Hepatocyte (in vitro differentiated cells): ENCODE measurements around the gene TMEM87A. TPM values are rescaled to one million over a fixed set of nuclear protein-coding genes. Genes with fewer than 3 reads are reported as not detected.

Experiments
- DNase-seq: peaks from one replicate; pipeline ENCODE4 v3.0.0-alpha.2; 2016; ENCODE audit warnings: low spot score
- H2AFZ ChIP-seq: fragments of 200-600 bp; sonication (generic); 2 replicates; pipeline ENCODE4 v1.6.0; 2016; ENCODE audit warnings: antibody characterized with exemption, mild to moderate bottlenecking
- H3K27ac ChIP-seq: fragments of 200-600 bp; sonication (generic); 2 replicates; pipeline ENCODE4 v1.5.1; 2016; ENCODE audit warnings: mild to moderate bottlenecking
- H3K27me3 ChIP-seq: fragments of 200-600 bp; sonication (generic); 2 replicates; pipeline ENCODE4 v1.6.1; 2016
- H3K36me3 ChIP-seq: fragments of 200-600 bp; sonication (generic); replicated peaks from 2 replicates; pipeline ENCODE4 v1.5.1; 2016; ENCODE audit warnings: low read depth; ENCODE audit not compliant: insufficient read depth
- H3K4me1 ChIP-seq: fragments of 200-600 bp; sonication (generic); 2 replicates; pipeline ENCODE4 v1.5.1; 2016; ENCODE audit warnings: mild to moderate bottlenecking, moderate library complexity; ENCODE audit not compliant: insufficient read depth
- H3K4me2 ChIP-seq: fragments of 200-600 bp; sonication (generic); 2 replicates; pipeline ENCODE4 v1.6.0; 2016
- H3K4me3 ChIP-seq: fragments of 200-600 bp; sonication (generic); 2 replicates; pipeline ENCODE4 v1.5.1; 2016; ENCODE audit warnings: mild to moderate bottlenecking
- H3K79me2 ChIP-seq: fragments of 200-600 bp; sonication (generic); 2 replicates; pipeline ENCODE4 v1.6.0; 2017; ENCODE audit warnings: mild to moderate bottlenecking
- H3K9me2 ChIP-seq: fragments of 200-600 bp; sonication (generic); replicated peaks from 2 replicates; pipeline ENCODE4 v1.6.0; 2017; ENCODE audit warnings: mild to moderate bottlenecking; ENCODE audit not compliant: insufficient read depth
- H3K9me3 ChIP-seq: fragments of 200-600 bp; sonication (generic); 2 replicates; pipeline ENCODE4 v1.5.1; 2016; ENCODE audit warnings: low read depth, mild to moderate bottlenecking
- H4K20me1 ChIP-seq: fragments of 200-600 bp; sonication (generic); 2 replicates; pipeline ENCODE4 v1.6.0; 2016; ENCODE audit warnings: mild to moderate bottlenecking; ENCODE audit not compliant: insufficient read depth, poor library complexity, severe bottlenecking
- EZH2 ChIP-seq: fragments of 200-600 bp; sonication (generic); IDR thresholded peaks from 2 replicates; pipeline ENCODE4 v1.6.1; 2016; ENCODE audit warnings: antibody characterized with exemption, mild to moderate bottlenecking, borderline replicate concordance
- EZH2phosphoT487 ChIP-seq: fragments of 200-600 bp; sonication (generic); IDR thresholded peaks from one replicate; pipeline ENCODE4 v1.6.1; 2018; ENCODE audit warnings: antibody characterized with exemption, mild to moderate bottlenecking, low read depth, moderate library complexity; ENCODE audit not compliant: unreplicated experiment, severe bottlenecking
- WGBS: methylation state at CpG from one replicate; pipeline ENCODE4 v1.1.6; 2016; ENCODE audit warnings: low lambda C conversion rate; ENCODE audit errors: missing lambda C conversion rate; 5-methylcytosine and 5-hydroxymethylcytosine counted together
- polyA plus RNA-seq: library from polyadenylated mRNA; unstranded; fragments of >200 nt; fragmentation: Nextera tagmentation; extraction: Ambion mirVana; gene quantifications from 2 replicates; pipeline ENCODE4 v1.2.1, GENCODE V29; 2016
- total RNA-seq: library from RNA; depleted of rRNA; stranded (reverse); fragments of >200 nt; gene quantifications from 2 replicates; pipeline ENCODE4 v1.2.3, GENCODE V29; 2014
- TF ChIP-seq, protein P1 (sequence below): fragments of 200-600 bp; sonication (generic); IDR thresholded peaks from 2 replicates; pipeline ENCODE4 v1.5.1; 2016; ENCODE audit warnings: antibody characterized with exemption, mild to moderate bottlenecking; ENCODE audit not compliant: poor library complexity

Gene TMEM87A
- total and polyA plus RNA-seq, 2 experiments from 2014 or later: 68.3 to 97.6 TPM

DNA sequence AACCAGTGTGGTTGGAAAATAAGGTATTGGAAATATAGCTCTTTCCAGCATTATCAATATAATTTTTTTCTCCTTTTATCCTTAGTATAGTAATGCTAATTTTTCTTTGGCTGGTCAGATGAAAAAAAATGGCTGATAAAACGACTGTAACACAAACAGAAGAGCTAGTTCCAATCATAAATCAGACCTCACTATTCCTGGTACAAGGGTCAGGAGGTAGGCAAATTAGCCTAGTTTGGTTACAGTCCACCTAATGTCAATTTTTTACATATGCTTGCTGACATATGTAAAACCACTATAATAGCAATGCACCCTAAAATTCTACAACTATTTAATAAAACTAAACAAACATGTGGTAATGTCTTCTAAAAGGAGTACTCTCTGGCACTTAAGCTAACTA is 45.2 kb downstream of the TMEM87A start:
- Histone ChIP-seq H3K27me3 (no peaks in the 10 kb centered on the region), H3K4me1 (peaks cover 3% of the 10 kb centered on the region), H3K9me2 (no peaks in the 10 kb centered on the region), H3K36me3 (peaks cover 15% of the 10 kb centered on the region), H3K27ac (peak overlapping the region; percentile 48), H2AFZ (no peak overlapping the region), H3K4me2 (no peak overlapping the region), H4K20me1 (no peaks in the 10 kb centered on the region), H3K9me3 (no peaks in the 10 kb centered on the region), H3K79me2 (peaks cover 24% of the 10 kb centered on the region), H3K4me3 (no peak overlapping the region)
- WGBS: 50% methylated on average over 1 of the region's 1 CpG
- DNase-seq: no peak
- TF ChIP-seq, protein P1, sequence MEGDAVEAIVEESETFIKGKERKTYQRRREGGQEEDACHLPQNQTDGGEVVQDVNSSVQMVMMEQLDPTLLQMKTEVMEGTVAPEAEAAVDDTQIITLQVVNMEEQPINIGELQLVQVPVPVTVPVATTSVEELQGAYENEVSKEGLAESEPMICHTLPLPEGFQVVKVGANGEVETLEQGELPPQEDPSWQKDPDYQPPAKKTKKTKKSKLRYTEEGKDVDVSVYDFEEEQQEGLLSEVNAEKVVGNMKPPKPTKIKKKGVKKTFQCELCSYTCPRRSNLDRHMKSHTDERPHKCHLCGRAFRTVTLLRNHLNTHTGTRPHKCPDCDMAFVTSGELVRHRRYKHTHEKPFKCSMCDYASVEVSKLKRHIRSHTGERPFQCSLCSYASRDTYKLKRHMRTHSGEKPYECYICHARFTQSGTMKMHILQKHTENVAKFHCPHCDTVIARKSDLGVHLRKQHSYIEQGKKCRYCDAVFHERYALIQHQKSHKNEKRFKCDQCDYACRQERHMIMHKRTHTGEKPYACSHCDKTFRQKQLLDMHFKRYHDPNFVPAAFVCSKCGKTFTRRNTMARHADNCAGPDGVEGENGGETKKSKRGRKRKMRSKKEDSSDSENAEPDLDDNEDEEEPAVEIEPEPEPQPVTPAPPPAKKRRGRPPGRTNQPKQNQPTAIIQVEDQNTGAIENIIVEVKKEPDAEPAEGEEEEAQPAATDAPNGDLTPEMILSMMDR: no peak
- TF ChIP-seq EZH2phosphoT487 (no peak), EZH2 (no peak)

DNA sequence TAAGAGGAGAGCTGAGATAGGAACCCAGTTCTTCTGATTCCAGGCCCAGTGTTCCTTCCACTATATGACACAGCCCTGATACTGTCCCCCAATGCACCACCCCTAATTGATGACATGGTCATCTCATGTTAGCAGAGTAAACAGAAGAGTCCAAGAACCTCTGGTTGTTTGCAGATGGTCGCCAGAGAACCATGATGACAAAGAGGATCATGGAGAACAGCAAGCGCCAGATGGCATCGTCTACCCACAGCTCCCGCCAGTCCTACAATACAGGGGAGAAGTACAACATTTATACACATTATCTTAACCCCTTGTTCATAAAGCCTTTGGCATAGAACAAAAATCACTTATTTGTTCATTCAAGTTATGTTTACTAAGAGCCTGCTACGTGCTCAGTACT is 46.6 kb downstream of the TMEM87A start:
- peaks cover 20% of the 10 kb centered on the region for H3K79me2 ChIP-seq
- DNase-seq: no peak
- H3K9me3 ChIP-seq: no peaks in the 10 kb centered on the region
- no peak overlapping the region for H3K4me3 ChIP-seq
- TF ChIP-seq, protein P1: no peak
- no peak for TF ChIP-seq EZH2phosphoT487
- no peak for TF ChIP-seq EZH2
- no peaks in the 10 kb centered on the region for H4K20me1 ChIP-seq
- H3K36me3 ChIP-seq: peaks cover 15% of the 10 kb centered on the region
- H3K4me1 ChIP-seq: peaks cover 3% of the 10 kb centered on the region
- no peaks in the 10 kb centered on the region for H3K27me3 ChIP-seq
- H2AFZ ChIP-seq: no peak overlapping the region
- no peak overlapping the region for H3K27ac ChIP-seq
- no peaks in the 10 kb centered on the region for H3K9me2 ChIP-seq
- no peak overlapping the region for H3K4me2 ChIP-seq
- 96% methylated on average over 5 of the region's 5 CpGs for WGBS

DNA sequence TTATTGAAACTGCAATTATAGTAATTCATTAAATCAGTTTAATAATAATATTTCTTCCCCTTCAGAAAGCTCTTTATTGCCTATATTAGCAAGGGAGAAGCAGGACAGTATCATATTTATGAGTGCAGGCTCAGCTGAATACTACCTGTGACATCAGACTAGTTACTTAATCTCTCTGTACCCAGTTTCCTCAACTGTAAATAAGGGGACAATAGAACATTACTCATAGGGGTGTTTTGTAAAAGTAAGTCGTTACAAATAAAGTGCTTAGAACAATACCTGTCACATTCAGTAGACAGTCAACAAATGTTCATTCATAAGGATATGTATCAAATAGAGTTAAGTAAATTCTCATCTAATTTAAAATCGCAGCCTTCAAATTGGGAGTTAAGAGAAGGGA is 53.0 kb downstream of the TMEM87A start:
- no peak for TF ChIP-seq EZH2phosphoT487
- TF ChIP-seq, protein P1: no peak
- no peak for TF ChIP-seq EZH2
- Histone ChIP-seq H3K4me2 (no peak overlapping the region), H3K27ac (no peak overlapping the region), H3K27me3 (no peaks in the 10 kb centered on the region), H3K36me3 (peaks cover 11% of the 10 kb centered on the region), H2AFZ (no peak overlapping the region), H3K79me2 (no peaks in the 10 kb centered on the region), H3K9me3 (no peaks in the 10 kb centered on the region), H3K4me1 (no peaks in the 10 kb centered on the region), H3K9me2 (no peaks in the 10 kb centered on the region), H4K20me1 (no peaks in the 10 kb centered on the region), H3K4me3 (no peak overlapping the region)
- 50% methylated on average over 2 of the region's 2 CpGs for WGBS
- DNase-seq: no peak
